GM12892 (cell line): Measurements from ENCODE around the gene GABRD.
"Not testable (repeated sequence)": the region's sequence is repeated elsewhere in the genome, so short reads cannot be mapped to it uniquely, and the experiment has no call there.

Experiments used
- DNase-seq: peaks from one replicate; pipeline ENCODE4 v3.0.0; 2011; ENCODE audit not compliant: insufficient read length
- FAIRE-seq: peaks from 2 replicates; lab custom pipeline; 2011; peaks lifted over from hg19 to GRCh38; lab: Jason Lieb, UNC
- POLR2A ChIP-seq: IDR thresholded peaks from 2 replicates; pipeline ENCODE4 v1.6.1; 2011; ENCODE audit warnings: low read depth, low read length, control low read depth
- POLR2AphosphoS5 ChIP-seq: IDR thresholded peaks from 2 replicates; pipeline ENCODE4 v1.6.1; 2011; ENCODE audit warnings: low read depth, low read length, control low read depth
- TAF1 ChIP-seq: IDR thresholded peaks from 2 replicates; pipeline ENCODE4 v1.6.1; 2011; ENCODE audit warnings: low read depth, mild to moderate bottlenecking, control low read depth, low read length, borderline replicate concordance

GABRD gene

DNA sequence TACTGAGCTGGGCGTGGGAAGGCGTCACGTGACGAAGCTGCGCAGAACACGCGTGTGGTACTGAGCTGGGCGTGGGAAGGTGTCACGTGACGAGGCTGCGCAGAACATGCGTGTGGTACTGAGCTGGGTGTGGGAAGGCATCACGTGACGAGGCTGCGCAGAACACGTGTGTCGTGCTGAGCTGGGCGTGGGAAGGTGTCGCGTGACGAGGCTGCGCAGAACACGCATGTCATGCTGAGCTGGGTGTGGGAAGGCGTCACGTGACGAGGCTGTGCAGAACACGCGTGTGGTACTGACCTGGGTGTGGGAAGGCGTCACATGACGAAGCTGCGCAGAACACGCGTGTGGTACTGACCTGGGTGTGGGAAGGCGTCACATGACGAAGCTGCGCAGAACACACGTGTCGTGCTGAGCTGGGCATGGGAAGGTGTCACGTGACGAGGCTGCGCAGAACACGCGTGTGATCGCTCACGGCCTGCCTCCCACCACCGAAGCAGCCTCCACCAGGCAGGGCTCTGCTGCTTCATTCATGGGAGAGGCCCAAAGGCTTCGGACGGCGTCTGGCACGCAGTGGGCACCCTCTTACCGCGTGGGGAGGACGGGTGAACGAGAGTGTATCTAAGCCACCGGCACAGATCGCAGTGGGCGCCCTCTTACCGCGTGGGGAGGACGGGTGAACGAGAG, 39.5 kb upstream of the GABRD start:
- no peak for FAIRE-seq
- DNase-seq, result no peak
- TF ChIP-seq POLR2AphosphoS5 (no peak), POLR2A (no peak)

DNA sequence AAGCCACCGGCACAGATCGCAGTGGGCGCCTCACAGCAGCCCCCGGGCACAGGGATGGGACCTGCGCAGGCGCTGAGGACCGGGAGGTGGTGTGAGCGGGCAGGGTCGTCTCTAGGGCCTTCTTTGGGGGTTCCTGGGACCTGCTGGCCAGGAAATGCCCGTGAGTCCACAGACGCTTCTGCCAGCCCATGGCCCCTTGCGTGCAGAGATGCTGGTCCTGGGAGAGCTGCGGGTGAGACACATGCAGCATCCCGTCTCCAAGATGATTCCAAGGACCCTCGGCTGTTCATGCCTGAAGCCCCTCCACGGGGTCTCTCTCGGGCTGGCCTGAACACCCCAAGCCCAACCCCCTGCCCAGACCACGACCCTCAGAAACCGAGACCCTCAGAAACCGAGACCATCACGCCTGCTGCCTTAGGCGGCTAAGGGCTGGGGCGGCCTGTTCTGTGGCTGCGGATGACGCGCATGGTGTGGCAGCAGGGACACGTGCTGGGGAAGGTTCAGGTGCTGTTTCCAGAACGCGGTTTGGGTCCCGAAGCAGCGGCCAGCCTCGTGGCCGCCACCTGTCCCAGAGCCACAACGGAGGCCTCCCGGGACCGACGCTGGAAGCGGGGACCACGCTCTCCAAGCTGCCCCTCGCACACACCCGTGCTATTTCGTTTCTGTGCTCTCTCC, 38.5 kb upstream of the GABRD start:
- no peak for DNase-seq
- no peak for FAIRE-seq
- no peak for TF ChIP-seq TAF1
- no peak for TF ChIP-seq POLR2A
- no peak for TF ChIP-seq POLR2AphosphoS5

- FAIRE-seq (no peak), DNase-seq (no peak)
- TF ChIP-seq POLR2AphosphoS5, result no peak
- TF ChIP-seq TAF1, result no peak
- no peak for TF ChIP-seq POLR2A
Observed at GRCh38 chr1:1981142-1981500, 38.0 kb upstream of the GABRD start.

GRCh38 chr1:1981631-1982327, 37.4 kb upstream of the GABRD start:
- DNase-seq, FAIRE-seq: not testable (repeated sequence)

- TF ChIP-seq POLR2AphosphoS5 (no peak), POLR2A (no peak), TAF1 (no peak)
- FAIRE-seq (no peak), DNase-seq (no peak)
Observed at GRCh38 chr1:1982379-1983232, 36.5 kb upstream of the GABRD start.

DNA sequence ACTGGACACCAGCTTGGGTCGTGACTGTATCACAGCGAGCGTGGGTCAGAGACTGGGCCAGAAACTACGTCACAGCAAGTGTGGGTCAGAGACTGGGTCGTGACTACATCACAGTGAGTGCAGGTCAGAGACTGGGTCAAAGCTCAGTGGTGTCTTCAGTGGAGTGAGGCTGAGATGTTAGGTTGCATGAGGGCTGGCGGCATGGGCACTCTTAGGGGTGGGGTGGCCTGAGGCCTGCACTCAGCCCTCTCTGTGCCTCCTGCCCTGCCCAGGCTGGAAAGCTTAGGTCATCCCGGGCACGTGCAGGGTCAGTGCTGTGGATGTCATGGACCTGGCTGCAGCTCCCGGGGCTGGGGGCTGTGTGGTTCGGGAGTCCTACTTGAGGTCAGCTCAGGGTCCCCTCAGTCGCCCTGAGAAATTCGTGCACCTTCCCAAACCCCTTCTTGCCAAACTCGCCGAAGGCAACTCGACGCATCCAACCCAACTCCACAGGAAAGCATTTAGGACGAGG, 34.5 kb upstream of the GABRD start:
- TF ChIP-seq TAF1 (no peak), POLR2AphosphoS5 (no peak), POLR2A (no peak)
- DNase-seq (no peak), FAIRE-seq (no peak)

DNA sequence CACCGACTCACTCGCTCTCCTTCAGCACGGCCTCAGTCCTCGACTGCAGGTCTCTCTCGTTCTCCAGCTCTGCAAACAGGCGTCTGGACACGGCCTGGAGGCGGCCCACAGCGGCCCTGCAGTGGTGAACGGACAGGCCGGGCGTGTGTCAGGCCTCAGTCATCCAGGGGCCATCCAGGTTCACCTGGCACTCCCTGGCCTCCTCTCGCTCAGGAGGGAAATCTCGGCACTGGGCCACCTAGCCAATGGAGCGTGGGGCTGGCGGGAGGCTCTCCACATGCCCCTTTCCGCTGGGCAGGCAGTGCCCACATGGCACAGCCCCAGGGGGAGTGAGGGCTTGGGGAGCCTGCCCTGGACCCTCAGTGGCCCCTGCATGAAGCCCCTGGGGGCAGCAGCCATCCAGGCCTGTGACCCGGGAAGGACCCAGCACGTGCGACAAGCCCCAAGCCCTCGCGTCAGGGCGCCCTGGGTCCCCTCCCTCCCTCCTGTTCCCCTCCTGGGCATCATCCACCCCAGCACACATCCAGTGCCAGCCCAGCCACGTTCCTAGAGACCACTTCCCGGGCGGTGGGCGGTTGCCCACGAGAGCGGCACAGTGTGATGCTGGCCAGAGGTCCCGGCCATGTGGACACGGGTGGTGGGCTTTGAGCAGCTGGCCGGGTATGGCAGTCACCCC, 33.6 kb upstream of the GABRD start:
- DNase-seq (no peak), FAIRE-seq (no peak)
- TF ChIP-seq TAF1 (no peak), POLR2A (no peak), POLR2AphosphoS5 (no peak)

GRCh38 chr1:1986451-1987141, 32.5 kb upstream of the GABRD start:
- DNase-seq (no peak), FAIRE-seq (no peak)
- TF ChIP-seq TAF1 (no peak), POLR2AphosphoS5 (no peak), POLR2A (no peak)

DNA sequence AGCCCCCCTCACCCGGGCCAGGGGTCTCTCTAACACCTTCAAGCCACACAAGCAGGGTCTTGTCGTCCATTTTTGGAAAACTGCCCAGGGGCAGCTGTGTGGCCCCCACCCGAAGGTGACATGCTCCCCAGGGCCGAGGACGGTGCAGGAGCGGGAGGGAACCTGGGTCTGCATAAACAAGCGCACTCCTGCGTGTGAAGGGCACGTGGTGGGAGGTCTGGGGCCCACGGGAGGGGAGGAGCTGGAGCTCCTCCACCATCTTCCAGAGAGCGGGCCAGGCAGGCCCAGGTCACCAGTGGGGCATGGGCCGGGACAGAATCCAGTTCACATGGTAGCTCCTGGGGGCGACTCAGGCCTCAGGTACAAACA, 32.0 kb upstream of the GABRD start:
- DNase-seq (no peak), FAIRE-seq (no peak)
- no peak for TF ChIP-seq POLR2AphosphoS5

GRCh38 chr1:1988061-1988945, 30.8 kb upstream of the GABRD start:
- TF ChIP-seq POLR2AphosphoS5, result no peak
- no peak for TF ChIP-seq POLR2A
- no peak for TF ChIP-seq TAF1

More at GRCh38 chr1:1988061-1988945, 30.8 kb upstream of the GABRD start:
- DNase-seq (no peak), FAIRE-seq (no peak)
